ENCODE results near the gene COPS6. TPM values are rescaled to one million over a fixed set of nuclear protein-coding genes. Genes with fewer than 3 reads are reported as not detected.

Gene COPS6
- total and polyA plus RNA-seq, 7 donors, result 58.4 to 91.3 (median 80.2) TPM

DNA sequence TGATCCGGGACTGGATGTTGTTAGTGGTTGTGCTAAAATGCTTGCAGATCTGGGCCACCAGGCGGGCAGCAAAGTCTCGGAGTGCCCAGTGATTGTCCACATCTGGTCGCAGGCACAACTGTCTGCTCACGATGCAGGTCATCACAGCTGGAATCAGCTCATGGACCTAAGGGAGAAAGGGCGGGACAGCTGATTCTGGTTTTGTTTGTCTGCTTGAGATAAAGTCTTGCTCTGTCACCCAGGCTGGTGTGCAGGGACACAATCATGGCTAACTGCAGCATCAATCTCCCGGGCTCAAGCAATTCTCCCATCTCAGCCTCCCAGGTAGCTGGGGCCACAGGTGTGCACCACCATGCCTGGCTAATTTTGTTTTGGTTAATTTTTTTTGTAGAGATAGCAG lies 22.4 kb downstream of the COPS6 start:
- no peak for TF ChIP-seq EP300 (IDR thresholded peaks at IDR 0.05)
- TF ChIP-seq POLR2AphosphoS5 (IDR thresholded peaks at IDR 0.05), result no peak
- no peak for TF ChIP-seq POLR2A (IDR thresholded peaks at IDR 0.05)
- TF ChIP-seq, protein P1, sequence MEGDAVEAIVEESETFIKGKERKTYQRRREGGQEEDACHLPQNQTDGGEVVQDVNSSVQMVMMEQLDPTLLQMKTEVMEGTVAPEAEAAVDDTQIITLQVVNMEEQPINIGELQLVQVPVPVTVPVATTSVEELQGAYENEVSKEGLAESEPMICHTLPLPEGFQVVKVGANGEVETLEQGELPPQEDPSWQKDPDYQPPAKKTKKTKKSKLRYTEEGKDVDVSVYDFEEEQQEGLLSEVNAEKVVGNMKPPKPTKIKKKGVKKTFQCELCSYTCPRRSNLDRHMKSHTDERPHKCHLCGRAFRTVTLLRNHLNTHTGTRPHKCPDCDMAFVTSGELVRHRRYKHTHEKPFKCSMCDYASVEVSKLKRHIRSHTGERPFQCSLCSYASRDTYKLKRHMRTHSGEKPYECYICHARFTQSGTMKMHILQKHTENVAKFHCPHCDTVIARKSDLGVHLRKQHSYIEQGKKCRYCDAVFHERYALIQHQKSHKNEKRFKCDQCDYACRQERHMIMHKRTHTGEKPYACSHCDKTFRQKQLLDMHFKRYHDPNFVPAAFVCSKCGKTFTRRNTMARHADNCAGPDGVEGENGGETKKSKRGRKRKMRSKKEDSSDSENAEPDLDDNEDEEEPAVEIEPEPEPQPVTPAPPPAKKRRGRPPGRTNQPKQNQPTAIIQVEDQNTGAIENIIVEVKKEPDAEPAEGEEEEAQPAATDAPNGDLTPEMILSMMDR (IDR thresholded peaks at IDR 0.05), result no peak
- intact Hi-C loops (cut with DNase I), result no loop called here
- H3K27me3 ChIP-seq, result no peaks in the 10 kb centered on the region
- no peaks in the 10 kb centered on the region for H3K4me1 ChIP-seq
- no peak overlapping the region for H3K4me3 ChIP-seq
- 92 to 97% methylated on average over 7 of the region's 7 CpGs for WGBS, 2 donors
- no peaks in the 10 kb centered on the region for H3K9me3 ChIP-seq
- H3K27ac ChIP-seq, result no peak overlapping the region
- peaks cover 29 to 77% (median 52%) of the 10 kb centered on the region in 4 donors for H3K36me3 ChIP-seq
- DNase-seq, result no peak

DNA sequence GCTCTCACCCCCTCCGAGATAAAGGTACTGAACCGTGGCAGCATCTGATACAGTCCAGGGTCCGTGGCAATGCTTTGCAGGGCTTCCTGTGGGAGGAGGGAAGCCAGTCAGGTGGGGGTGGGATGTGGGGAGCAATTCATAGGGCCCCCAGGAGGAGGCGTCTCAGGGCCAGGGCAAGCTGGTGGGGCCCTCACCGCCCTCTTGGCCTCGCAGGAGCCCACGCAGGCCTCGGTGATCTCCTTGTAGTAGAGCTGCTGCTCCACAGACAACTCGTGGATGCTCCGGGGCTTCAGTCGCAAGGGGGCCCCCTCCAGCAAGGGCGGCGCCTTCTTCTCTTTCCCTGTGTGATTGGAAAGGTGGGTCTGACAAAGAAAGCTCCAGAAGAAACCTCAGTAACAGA lies 23.1 kb downstream of the COPS6 start:
- H3K27ac ChIP-seq, result no peak overlapping the region
- TF ChIP-seq, protein P1 (IDR thresholded peaks at IDR 0.05), result no peak
- no peak for TF ChIP-seq EP300 (IDR thresholded peaks at IDR 0.05)
- TF ChIP-seq POLR2AphosphoS5 (IDR thresholded peaks at IDR 0.05), result no peak
- no peak for TF ChIP-seq POLR2A (IDR thresholded peaks at IDR 0.05)
- no peak overlapping the region for H3K4me3 ChIP-seq
- H3K9me3 ChIP-seq, result no peaks in the 10 kb centered on the region
- intact Hi-C loops (cut with DNase I), result no loop called here
- WGBS, 2 donors, result 88 to 91% methylated on average over 13 of the region's 13 CpGs
- DNase-seq, result no peak
- H3K4me1 ChIP-seq, result no peaks in the 10 kb centered on the region
- no peaks in the 10 kb centered on the region for H3K27me3 ChIP-seq
- peaks cover 27 to 70% (median 45%) of the 10 kb centered on the region in 4 donors for H3K36me3 ChIP-seq

DNA sequence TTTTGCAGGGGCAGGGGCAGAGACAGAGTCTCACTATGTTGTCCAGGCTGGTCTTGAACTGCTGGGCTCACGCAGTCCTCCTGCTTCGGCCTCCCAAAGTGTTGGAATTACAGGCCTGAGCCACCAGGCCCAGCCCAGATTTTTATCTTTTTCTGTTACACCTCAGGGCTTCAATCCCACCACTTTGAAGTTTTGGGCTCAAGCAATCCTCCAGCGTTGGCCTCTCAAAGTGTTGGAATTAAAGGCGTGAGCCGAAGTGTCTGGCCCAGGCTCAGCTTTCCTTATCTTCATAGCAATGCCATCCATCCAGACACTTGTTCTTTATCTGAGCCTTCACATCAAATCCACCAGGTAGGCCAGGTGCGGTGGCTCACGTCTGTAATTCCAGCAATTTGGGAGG lies 26.3 kb downstream of the COPS6 start:
- intact Hi-C loops (cut with DNase I), result no loop called here
- no peak for DNase-seq
- H3K4me1 ChIP-seq, result peaks cover 0 to 11% (median 10%) of the 10 kb centered on the region in 4 donors
- no peaks in the 10 kb centered on the region for H3K27me3 ChIP-seq
- H3K4me3 ChIP-seq, result no peak overlapping the region
- H3K36me3 ChIP-seq, result peaks cover 15 to 42% (median 25%) of the 10 kb centered on the region in 4 donors
- TF ChIP-seq POLR2A (IDR thresholded peaks at IDR 0.05) (no peak), EP300 (IDR thresholded peaks at IDR 0.05) (no peak), POLR2AphosphoS5 (IDR thresholded peaks at IDR 0.05) (no peak)
- TF ChIP-seq, protein P1 (IDR thresholded peaks at IDR 0.05), result no peak
- 94 to 95% methylated on average over 7 of the region's 7 CpGs for WGBS, 2 donors
- no peak overlapping the region for H3K27ac ChIP-seq
- no peaks in the 10 kb centered on the region for H3K9me3 ChIP-seq

DNA sequence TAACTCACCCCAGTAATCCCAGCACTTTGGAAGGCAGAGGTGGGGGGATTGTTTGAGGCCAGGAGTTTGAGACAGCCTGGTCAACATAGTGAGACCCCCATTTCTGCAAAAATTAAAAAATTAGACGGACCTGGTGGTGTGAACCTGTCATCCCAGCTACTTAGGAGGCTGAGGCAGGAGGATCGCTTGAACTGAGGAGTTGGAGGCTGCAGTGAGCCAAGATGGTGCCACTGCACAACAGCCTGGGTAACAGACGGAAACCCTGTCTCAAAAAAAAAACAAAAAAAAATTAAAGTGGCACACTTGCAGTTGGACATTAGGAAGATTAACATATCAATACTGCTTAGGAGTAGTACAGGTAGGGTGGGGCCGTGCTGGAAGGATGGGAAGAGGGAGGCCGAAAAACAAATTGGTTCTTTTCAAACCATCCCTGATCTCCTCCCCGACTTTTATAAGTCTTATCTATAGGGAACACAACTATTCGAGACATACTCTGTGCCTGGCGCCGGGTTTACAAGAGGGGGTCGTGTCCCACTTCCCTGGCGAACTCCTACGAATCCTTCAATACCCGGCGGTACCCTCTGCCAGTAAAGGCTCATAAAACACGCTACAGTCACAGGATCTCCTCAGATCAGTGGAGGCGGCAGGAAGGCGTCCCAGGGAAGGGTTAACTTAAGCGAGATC lies 29.8 kb downstream of the COPS6 start:
- intact Hi-C loops (cut with DNase I), result loop anchor here (2.0 kb wide), 1 partner anchor 18 kb away; the partner anchor contains the start of genes AP4M1 and MCM7
- H3K36me3 ChIP-seq, result peaks cover 0 to 14% (median 3%) of the 10 kb centered on the region in 4 donors
- WGBS, 2 donors, result 17 to 21% methylated on average over 18 of the region's 18 CpGs
- no peak for DNase-seq
- H3K27me3 ChIP-seq, result no peaks in the 10 kb centered on the region
- TF ChIP-seq, protein P1 (IDR thresholded peaks at IDR 0.05), result no peak
- peak overlapping the region; percentile 84 to 91 (median 88) for H3K27ac ChIP-seq
- no peaks in the 10 kb centered on the region for H3K9me3 ChIP-seq
- H3K4me1 ChIP-seq, result peaks cover 0 to 20% (median 18%) of the 10 kb centered on the region in 4 donors
- peak overlapping the region; percentile 61 to 81 (median 73) for H3K4me3 ChIP-seq
